NCI-H1930 (cell line): ENCODE results near the gene CCDC197.

Experiments
- DNase-seq, 2 experiments: peaks; one replicate each; lab custom pipeline; 2025; lab: John Stamatoyannopoulos, UW

CCDC197 gene

DNA sequence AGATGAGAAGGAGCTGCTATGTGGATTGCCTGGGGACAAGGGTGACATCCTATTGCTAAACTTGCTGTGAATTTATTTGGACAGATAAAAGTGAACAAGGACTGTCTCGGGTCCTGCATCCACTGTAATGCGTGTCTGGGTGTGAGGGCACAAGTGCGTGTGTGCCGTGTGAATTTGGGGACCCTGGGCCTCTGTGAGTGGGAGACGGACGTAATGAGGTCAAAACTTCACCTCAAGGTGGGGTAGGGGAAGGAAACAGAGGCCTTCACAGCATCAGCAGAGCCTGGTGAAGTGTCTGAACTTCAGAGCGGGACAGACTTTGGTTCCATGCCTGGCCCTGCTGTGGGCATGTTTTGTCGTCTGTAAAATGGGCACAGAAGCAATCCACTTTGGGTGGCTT, 35.5 kb upstream of the CCDC197 start:
- DNase-seq, result no peak

DNA sequence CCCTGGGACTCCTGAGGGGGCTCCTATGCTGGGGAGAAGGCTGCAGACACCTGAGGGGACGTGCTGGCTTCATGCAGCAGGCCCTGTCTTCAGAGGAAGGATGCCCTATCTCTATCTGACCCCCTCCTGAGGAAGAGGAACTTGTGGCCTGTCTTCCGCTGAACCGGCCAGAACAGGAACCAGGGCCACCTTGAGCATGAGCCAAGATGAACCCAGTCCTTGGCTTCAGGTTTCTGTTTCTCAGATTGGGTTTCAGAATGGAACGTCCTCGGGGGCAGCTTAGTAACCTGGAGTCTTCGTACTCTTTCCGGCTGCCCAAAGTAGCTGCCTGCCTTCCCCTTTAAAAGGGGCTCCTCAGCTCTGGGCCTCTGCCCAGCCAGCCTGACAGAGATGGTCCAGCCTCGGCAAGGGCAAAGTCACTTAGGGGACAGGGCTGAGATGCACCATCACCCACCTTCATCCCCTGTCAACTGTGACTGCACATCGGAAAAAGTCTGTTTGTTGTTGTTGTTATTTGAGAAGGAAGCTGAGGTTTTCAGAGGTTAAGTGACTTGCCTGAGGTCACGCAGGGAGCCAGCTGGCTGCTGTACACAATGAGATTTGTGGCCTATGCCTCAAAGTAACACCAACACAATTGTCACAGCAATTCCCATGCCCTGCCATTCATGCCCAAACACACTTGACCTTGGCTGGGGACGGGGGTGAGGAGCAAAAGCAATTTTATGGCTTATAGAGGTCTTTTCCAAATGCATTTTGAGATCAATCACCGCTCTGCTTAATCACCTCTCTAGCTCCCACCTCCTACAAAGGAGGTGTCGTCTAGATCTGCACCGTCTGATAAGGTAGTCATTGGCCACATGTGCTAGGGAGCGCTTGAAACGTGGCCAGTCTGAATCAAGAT, 34.1 kb upstream of the CCDC197 start:
- no peak for DNase-seq

DNA sequence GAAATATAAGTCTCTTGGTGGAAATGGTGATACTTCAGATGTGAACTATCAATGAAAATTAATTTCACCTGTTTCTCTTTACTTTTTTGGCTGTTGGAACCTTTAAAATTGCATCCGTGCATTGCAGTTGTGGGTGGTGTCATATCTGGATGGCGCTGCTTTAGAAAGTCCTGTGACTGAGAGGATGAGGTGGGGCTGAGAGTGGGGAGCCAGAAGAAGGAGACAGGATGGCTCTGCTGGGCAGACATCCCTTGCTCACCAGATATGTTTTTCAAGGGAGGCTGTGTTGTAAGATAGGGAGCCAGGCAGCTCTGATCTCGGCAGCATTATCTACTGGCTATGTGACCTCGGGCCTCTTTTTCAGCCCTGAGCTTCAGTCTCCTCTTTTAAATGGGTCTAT, 33.4 kb upstream of the CCDC197 start:
- DNase-seq, result no peak

DNA sequence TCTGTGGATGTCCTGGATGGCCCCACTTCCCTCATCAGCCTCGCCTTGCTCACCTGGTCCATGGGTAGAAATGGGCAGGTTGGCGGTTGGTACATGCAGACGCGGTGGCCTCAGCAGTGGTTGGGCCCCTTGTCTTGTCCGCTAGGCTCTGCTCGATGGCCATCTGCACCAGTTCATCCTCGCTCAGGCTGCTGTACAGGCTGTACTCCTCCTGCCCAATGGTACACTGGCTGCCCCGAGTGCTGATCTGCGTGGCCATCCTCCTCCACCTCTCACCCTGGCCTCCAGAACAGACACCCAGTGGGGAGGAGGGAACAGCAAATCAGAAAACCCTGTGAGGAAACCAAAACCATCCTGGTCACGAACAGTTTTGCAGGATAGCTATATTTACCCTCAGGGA, 32.8 kb upstream of the CCDC197 start:
- DNase-seq, result no peak

DNA sequence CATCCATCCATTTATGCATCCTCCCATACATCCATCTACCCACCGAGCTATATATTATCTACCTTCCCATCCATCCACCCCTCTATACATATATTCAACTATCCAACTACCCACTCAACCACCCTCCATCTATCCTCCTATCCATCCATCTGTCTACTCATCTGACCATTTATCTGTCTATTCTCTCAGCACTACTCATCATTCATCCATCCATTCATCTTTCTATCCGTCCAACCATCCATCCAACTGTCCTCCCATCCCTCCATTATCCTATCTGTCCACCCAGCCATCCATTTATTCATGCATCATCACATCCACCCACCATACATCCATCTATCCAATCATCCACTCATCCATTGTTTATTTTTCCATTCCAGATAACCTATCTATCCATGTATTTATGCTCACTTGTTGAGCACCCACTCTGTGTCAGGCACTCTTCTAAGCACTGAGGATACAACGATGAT, 32.2 kb upstream of the CCDC197 start:
- DNase-seq, result no peak

DNA sequence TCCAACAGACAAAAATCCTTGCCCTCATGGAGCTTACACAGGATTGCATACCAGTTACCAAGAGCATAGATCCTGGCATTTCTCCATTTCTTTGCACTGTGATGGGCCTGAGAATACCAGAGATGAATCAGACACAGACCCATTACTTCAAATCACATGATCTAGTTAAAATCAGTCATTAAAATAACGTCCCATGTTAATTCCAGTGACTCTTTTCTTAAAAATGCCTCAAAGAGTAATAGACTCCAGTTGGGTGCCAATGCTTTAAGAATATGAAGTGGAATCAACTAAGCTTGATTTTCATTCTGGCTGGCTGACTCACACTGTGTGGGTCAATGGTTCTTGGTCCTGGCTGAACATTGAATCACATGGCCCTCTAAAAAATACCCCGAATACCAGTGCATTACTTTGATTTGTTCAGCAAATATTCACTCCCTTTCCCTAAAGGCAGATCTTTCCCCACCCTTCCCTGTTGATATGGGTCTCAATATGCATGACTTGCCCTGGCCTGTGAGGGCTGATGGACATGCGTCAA, 31.7 kb upstream of the CCDC197 start:
- DNase-seq, result no peak

DNA sequence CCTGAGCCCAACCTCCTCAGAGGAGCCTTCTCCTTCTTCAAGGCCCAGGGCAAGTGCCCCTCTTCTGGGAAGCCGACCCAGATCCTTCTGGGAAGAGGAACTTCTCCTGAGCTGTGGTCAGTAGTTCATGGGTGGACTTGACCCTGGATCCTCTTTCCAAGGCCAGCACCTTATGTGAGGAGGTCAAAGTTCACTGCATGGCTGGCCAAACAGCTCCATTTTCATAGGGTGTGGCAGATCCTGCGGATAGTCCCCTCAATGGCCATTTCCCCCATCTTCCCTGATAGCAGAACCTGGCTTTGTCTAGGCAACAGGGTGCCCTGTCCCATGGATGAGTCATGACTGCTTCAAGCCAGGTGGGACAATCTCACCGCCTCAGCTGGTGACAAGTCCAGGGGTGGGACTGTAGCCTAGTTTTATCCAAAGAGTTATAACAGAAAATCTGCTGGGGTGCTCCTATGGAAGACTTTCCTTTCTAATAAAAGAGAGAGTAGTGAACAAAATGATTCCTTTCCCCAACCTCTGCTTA, 31.1 kb upstream of the CCDC197 start:
- no peak for DNase-seq

DNA sequence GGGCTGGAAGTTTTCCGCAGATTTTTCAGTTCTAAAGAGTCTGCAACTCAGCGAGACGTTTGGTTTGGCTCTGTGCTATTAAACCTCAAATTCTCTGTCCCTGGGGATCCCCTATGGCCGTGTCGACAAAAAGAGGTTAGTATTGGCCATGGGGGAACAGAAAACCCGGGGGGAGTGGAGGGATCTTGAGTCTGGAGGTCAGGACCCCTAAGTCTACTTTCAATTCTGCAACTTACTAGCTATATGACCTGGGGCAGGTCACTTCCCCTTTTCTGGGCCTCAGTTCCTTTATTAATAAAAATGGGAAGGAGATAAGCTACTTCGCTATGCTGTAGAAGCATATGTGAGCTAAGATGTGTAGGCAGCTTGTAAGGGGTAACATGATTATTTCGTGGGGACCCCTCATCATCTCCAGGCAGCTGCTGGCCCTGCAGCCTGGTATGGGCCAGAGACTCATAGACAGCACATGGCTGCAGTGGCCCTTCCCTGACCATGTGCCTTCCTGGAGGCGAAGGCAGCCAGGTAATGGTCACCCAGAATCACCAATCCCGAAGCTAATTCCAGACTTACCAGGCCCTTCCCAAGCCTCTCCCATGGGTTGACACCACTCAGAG, 29.4 kb upstream of the CCDC197 start:
- no peak for DNase-seq

DNA sequence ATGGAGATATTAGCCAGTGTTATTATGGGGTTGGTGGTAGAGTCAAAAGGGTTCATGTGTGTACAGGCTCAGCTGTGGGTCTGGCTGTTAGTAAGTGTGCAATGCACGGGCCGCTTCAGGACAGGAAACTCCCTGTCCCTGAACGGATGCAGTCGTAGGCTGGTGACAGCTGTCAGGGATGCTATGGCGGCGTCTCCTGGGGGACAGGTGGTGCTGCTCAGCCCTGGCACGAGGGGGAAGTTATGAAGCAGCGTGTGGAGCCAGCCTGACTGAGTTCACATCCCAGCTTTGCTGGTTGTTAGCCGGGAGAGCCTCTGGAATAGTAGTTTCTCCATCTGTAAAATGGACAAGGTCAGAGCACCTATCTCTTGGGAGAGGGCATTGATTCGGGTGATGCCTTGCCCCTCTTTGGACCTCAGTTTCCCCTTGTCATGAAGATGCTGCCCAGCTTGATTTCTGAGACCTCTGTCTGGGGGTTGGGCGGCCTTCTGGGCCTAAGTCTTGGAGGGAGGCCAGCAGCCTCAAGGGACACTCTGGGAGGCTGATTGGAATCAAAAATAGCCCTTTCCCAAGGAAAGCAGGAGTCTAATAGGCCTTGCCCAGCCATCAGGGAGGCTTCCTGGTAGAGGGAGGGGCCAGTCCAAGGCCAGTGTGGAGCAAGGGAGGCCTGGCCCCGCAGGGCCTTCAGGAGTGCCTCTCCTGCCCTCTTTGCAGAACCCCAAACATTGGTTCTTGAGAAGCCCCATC, 27.8 kb upstream of the CCDC197 start:
- DNase-seq, result no peak

DNA sequence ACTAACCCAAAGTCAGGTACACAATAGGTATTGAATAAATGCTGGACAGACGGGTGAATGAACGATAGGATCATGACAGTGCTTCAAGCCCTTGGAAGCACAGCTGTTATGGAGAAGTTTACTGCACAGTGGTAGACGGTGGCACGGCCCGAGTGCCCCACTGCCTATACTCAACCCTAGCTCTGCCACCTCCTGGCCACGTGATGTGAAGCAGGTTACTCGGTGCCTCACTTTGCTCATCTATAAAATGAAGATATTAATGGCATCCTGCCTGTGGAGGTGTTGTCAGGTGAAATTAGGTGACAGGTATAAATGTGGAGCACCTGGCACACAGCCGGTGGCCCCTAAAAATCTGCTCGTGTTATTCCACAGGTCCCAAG, 26.5 kb upstream of the CCDC197 start:
- no peak for DNase-seq

DNA sequence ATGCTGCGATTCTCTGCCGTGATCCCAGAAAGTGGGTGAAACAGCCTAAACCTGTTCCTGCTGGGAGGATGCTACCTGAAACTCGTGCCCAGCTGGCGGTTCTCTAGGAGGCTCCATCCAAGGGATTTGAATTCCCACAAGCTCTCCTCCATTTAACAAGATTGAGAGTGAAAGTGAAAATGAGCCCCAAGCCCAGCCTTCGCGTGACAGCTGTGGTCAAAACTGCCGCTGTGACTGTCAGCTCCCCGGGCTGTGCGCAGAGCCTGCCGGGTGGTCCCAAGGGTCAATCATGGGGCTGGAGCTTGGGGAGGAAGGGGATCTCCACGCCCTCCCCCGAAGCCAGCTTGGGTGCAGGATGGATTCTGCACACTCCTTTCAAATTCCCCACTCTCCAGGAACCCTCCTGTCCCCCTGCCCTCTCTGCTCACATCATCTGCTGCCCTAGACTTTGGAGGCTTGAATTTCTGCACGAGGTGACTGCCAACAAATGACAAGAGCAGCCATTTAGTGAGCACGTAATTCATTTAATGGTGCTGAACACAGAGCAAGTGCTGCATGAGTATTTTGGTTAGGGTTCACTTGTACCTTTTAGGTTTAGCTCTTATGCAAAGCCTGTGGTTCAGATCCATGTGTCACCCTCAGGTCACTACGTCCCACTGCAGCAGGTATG, 26.0 kb upstream of the CCDC197 start:
- DNase-seq, result no peak

DNA sequence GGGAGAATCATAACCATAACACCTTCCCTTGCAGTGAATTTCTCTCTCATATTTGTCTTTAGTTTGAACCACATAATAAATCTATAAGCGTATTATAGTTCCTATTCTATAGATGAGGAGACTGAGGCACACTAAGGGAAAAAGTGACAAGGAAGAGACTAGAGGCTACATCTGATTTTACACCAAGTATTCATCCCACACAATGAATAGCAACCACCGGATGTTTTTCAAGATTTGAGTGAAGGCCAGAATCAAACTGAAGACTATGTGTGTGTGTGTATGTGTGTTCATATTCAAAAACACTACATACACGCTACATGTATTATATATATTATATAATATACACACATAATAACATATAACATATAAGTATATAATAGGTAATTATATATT, 25.5 kb upstream of the CCDC197 start:
- no peak for DNase-seq

DNA sequence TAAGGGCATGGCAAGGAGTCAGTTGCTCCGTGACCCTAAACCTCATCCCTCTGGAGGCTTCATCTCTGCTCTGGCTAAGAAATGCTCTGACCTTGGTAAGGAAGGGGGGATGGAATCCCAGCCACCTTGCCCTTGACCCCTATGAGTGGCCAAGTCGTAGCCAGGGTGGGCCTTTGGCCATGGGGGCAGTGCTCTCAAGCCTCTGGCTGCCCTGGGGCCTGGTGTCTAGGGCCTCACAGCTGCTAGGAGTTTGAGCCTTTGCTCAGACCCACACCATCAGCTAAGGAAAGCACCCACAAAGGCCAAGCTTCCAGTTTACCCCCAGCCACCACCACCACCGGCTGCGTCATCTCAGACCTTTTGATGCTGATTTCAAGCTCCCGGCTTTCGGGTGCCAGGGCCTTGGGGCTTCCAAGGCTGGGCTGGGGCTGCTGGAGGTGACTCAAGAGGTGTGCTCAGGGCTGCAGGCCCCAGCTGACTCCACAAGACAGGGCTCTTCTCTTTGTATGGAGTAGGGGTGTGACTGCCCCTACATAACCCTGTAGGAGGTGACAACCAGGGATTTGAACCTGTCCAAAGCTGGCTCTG, 24.4 kb upstream of the CCDC197 start:
- DNase-seq, result no peak

DNA sequence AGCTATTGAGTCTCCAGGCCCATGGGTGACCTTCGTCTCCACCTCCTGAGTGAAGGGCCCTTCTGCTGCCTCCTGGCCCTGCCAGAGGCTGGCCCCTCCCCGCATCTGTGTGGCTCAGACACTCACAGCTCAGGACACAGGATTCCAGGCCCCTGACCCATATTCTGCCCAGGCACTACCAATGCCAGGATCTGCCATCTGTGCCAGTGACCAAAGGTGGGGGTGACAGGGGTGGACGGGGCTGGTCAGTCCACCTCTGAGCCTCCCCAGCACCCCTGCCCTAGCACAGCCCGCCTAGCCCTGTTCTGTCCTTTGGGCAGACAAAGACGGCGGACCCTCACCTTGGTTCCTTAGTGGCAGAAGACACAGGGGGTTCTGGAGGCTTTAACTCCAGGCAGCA, 23.5 kb upstream of the CCDC197 start:
- DNase-seq, result no peak

DNA sequence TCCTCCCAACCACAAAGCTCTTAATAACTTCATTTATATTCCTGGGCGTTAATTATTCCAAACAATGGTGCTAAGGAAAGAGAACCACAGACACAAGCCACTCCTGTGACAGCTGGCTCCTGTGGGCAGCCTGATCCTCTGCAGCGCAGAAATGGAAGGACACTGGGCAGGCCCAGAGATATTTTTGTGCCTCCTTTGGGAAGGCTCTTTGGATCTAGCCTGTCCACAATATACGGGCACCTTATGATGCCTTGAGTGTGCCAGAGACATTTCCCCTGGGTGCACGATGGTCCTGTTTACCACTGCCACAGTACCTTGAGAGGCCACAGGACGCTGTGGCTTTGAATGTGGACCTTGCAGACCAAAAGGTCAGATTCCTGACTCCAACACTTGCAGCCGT, 22.8 kb upstream of the CCDC197 start:
- DNase-seq, result no peak

DNA sequence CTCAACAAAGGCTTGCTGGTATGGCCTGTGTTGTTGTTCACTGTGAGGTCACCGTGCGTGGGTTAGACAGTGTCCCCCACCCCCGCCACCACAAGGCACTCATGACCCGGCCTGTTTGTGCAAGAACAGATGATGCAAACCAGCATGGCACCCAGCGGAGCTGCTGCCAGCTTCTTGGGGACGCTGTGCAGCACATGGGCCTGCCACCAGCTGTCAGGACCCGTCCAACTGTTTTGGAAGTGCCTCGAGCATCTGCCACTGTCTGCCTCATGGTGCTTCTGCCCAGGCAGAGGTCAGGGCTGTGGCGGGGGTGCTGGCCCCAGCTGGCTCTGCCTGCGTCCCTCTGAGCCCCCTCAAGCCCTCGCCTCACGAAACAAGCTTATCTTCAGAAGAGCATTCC, 22.3 kb upstream of the CCDC197 start:
- no peak for DNase-seq

DNA sequence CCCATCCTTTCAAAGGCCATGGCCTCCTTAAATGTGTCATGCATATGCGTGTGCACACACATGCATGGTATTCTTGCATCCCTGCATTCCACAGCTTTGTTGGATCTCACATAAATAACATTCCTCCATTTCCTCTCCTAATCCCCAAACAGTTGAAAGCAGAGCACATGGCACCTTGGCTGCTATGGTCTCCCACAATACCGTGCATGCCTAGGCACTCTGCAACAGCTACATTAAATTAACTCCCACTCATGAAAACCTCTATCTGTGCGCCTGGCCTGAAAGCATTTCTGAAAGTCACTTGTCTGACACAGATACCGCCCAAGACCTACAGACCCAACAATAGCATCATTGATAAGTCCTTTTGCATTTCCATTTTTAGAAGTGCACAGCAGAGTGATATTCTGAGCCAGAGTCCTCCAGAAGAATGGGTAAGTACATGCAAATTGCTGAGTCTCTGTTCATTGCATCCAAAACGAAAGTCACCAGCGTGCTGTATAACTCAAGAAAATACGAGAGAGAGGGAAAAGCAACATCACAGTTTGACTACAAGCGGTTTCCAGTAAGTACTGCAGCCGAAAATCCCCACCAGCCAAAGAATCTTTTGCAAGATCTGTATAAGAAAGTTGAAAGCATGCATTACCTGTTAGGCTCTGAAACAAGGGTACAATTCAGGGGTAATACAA, 21.2 kb upstream of the CCDC197 start:
- DNase-seq, result no peak

DNA sequence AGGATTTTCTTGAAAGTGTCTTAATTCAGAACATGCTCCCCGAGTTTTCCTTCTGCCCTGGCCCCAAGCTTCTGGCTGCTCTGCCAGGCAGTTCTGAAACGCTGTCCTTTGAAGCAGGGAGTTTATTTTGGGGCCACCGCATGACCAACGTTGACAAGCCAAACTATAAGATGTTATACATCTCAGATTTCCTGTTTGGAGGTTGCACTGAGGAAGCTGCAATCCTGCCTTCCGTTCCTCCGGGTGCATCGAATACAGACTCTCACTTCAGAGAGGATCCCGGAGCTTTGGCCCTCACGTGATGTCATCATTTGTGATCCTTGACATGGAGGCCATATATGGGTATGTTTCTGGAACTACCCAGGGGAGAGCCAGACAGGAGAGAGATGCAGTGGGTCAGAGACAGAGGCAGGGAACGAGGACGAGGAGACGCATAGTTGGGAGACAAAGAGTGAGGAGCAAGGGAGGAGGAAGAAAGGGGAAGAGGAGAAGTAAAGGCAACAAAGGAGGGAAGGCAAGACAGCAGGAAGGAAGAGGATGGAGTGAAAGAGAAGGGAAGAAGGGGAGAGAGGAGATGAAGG, 20.5 kb upstream of the CCDC197 start, which contains the start of gene ASB2:
Gene ASB2, minus strand, starts transcription at position 94 of the 581 bp plus-strand sequence. CDS start 12,031 bp downstream, outside the sequence.
- no peak for DNase-seq

DNA sequence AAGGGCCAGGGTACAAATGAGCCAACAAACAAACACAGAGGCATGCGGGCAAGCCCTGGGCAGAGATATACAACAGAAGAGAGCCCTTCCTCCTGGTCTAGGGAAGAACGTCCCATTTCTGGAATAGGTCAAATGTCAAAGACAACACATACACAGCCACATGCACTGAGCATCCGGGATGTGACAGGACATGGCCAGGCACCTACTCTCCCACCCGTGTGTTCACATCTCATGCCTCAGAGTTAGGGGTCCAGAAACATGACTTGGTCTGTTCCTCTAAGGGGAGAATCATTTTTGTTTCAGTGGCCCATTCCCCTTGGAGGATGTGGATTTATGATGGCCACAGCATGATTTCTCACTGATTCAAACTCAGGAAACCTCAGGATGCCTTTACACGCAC, 19.9 kb upstream of the CCDC197 start:
- no peak for DNase-seq
